ENCODE results near the gene RAB1A. TPM values are rescaled to one million over a fixed set of nuclear protein-coding genes. Genes with fewer than 3 reads are reported as not detected.
A peak's percentile ranks its signal among the peaks of the same experiment; 100 is the strongest.
"Not testable (repeated sequence)": the region's sequence is repeated elsewhere in the genome, so short reads cannot be mapped to it uniquely, and the experiment has no call there.

Gene RAB1A
- total RNA-seq, 2 experiments from 2014 or later, result 58.7 to 62.7 TPM

GRCh38 chr2:65159906-65160305, 30.0 kb upstream of the RAB1A start:
- H3K27me3 Mint-ChIP-seq (ENCODE audit: low read depth), result no peaks in the 10 kb centered on the region
- POLR2A ChIA-PET, result interaction anchor here (1.5 kb wide), 1 partner anchor 30 kb away, joined by 3 read pairs; the partner anchor contains the start of gene RAB1A
- ATAC-seq (peak; percentile 57), DNase-seq (no peak)
- no peaks in the 10 kb centered on the region for H3K36me3 Mint-ChIP-seq (ENCODE audit: low read depth)
- peak overlapping the region; percentile 6 for H3K4me3 Mint-ChIP-seq
- H3K4me1 Mint-ChIP-seq (ENCODE audit: low read depth), result peaks cover 26% of the 10 kb centered on the region
- no peaks in the 10 kb centered on the region for H3K9me3 Mint-ChIP-seq (ENCODE audit: insufficient read depth)
- H3K27ac Mint-ChIP-seq, result peak overlapping the region; percentile 71
- CTCF ChIA-PET, result interaction anchor here (0.9 to 2.8 kb wide), 4 partner anchors 10 to 242 kb away, joined by 3 to 11 read pairs (median 7); no protein-coding TSS in a partner anchor

GRCh38 chr2:65159261-65159660, 29.4 kb upstream of the RAB1A start:
- POLR2A ChIA-PET, result interaction anchor here (1.5 kb wide), 1 partner anchor 29 kb away, joined by 3 read pairs; the partner anchor contains the start of gene RAB1A
- no peaks in the 10 kb centered on the region for H3K27me3 Mint-ChIP-seq (ENCODE audit: low read depth)

GRCh38 chr2:65158557-65158956, 28.7 kb upstream of the RAB1A start:
- POLR2A ChIA-PET, result interaction anchor here (1.5 kb wide), 1 partner anchor 28 kb away, joined by 3 read pairs; the partner anchor contains the start of gene RAB1A
- H3K27ac Mint-ChIP-seq, result no peak overlapping the region

More at GRCh38 chr2:65159261-65159660, 29.4 kb upstream of the RAB1A start:
- ATAC-seq, result no peak
- DNase-seq, result no peak
- CTCF ChIA-PET, result interaction anchor here (1.5 to 2.8 kb wide), 3 partner anchors 10 to 241 kb away, joined by 3 to 11 read pairs (median 11); no protein-coding TSS in a partner anchor
- no peak overlapping the region for H3K4me3 Mint-ChIP-seq
- H3K4me1 Mint-ChIP-seq (ENCODE audit: low read depth), result peaks cover 22% of the 10 kb centered on the region
- no peaks in the 10 kb centered on the region for H3K36me3 Mint-ChIP-seq (ENCODE audit: low read depth)
- no peaks in the 10 kb centered on the region for H3K9me3 Mint-ChIP-seq (ENCODE audit: insufficient read depth)
- H3K27ac Mint-ChIP-seq, result peak overlapping the region; percentile 71

GRCh38 chr2:65157856-65158255, 27.9 kb upstream of the RAB1A start:
- H3K4me3 Mint-ChIP-seq; H3K27me3 Mint-ChIP-seq (ENCODE audit: low read depth); H3K27ac Mint-ChIP-seq; H3K9me3 Mint-ChIP-seq (ENCODE audit: insufficient read depth); H3K36me3 Mint-ChIP-seq (ENCODE audit: low read depth); POLR2A ChIA-PET; DNase-seq; ATAC-seq: not testable (repeated sequence)
- CTCF ChIA-PET, result interaction anchor here (1.4 kb wide), 1 partner anchor 11 kb away, joined by 6 read pairs; no protein-coding TSS in a partner anchor
- H3K4me1 Mint-ChIP-seq (ENCODE audit: low read depth), result peaks cover 15% of the 10 kb centered on the region

More at GRCh38 chr2:65158557-65158956, 28.7 kb upstream of the RAB1A start:
- Mint-ChIP-seq H3K36me3 (ENCODE audit: low read depth) (no peaks in the 10 kb centered on the region), H3K4me3 (no peak overlapping the region), H3K9me3 (ENCODE audit: insufficient read depth) (no peaks in the 10 kb centered on the region), H3K27me3 (ENCODE audit: low read depth) (no peaks in the 10 kb centered on the region), H3K4me1 (ENCODE audit: low read depth) (peaks cover 19% of the 10 kb centered on the region)
- no peak for ATAC-seq
- no peak for DNase-seq
- CTCF ChIA-PET, result interaction anchor here (1.4 to 2.8 kb wide), 3 partner anchors 11 to 241 kb away, joined by 3 to 11 read pairs (median 6); no protein-coding TSS in a partner anchor

- Mint-ChIP-seq H3K4me3 (no peak overlapping the region), H3K9me3 (ENCODE audit: insufficient read depth) (no peaks in the 10 kb centered on the region), H3K27ac (no peak overlapping the region), H3K27me3 (ENCODE audit: low read depth) (no peaks in the 10 kb centered on the region), H3K4me1 (ENCODE audit: low read depth) (peaks cover 15% of the 10 kb centered on the region), H3K36me3 (ENCODE audit: low read depth) (no peaks in the 10 kb centered on the region)
- ChIA-PET CTCF (interaction anchor here (1.6 kb wide), 1 partner anchor 91 kb away, joined by 6 read pairs; no protein-coding TSS in a partner anchor), POLR2A (interaction anchor here (1.4 kb wide), 1 partner anchor 26 kb away, joined by 3 read pairs; the partner anchor contains the start of gene RAB1A)
- DNase-seq (no peak), ATAC-seq (no peak)
Observed at GRCh38 chr2:65156041-65156440, 26.1 kb upstream of the RAB1A start.

GRCh38 chr2:65153515-65153914, 23.6 kb upstream of the RAB1A start:
- no peak overlapping the region for H3K27ac Mint-ChIP-seq
- peaks cover 2% of the 10 kb centered on the region for H3K27me3 Mint-ChIP-seq (ENCODE audit: low read depth)
- DNase-seq (no peak), ATAC-seq (no peak)
- no peak overlapping the region for H3K4me3 Mint-ChIP-seq
- H3K4me1 Mint-ChIP-seq (ENCODE audit: low read depth), result peaks cover 2% of the 10 kb centered on the region
- H3K9me3 Mint-ChIP-seq (ENCODE audit: insufficient read depth), result no peaks in the 10 kb centered on the region
- ChIA-PET POLR2A (no interaction called here), CTCF (no interaction called here)
- H3K36me3 Mint-ChIP-seq (ENCODE audit: low read depth), result no peaks in the 10 kb centered on the region

- POLR2A ChIA-PET, result no interaction called here
- no peak for ATAC-seq
- Mint-ChIP-seq H3K9me3 (ENCODE audit: insufficient read depth) (no peaks in the 10 kb centered on the region), H3K4me1 (ENCODE audit: low read depth) (no peaks in the 10 kb centered on the region), H3K4me3 (no peak overlapping the region), H3K27ac (no peak overlapping the region), H3K27me3 (ENCODE audit: low read depth) (peaks cover 21% of the 10 kb centered on the region), H3K36me3 (ENCODE audit: low read depth) (no peaks in the 10 kb centered on the region)
- no peak for DNase-seq
- CTCF ChIA-PET, result no interaction called here
Observed at GRCh38 chr2:65146078-65146477, 16.2 kb upstream of the RAB1A start.

- Mint-ChIP-seq H3K27ac (no peak overlapping the region), H3K9me3 (ENCODE audit: insufficient read depth) (no peaks in the 10 kb centered on the region), H3K36me3 (ENCODE audit: low read depth) (no peaks in the 10 kb centered on the region), H3K27me3 (ENCODE audit: low read depth) (peaks cover 19% of the 10 kb centered on the region), H3K4me3 (no peak overlapping the region), H3K4me1 (ENCODE audit: low read depth) (no peaks in the 10 kb centered on the region)
- ATAC-seq, result no peak
- POLR2A ChIA-PET, result no interaction called here
- DNase-seq, result no peak
- CTCF ChIA-PET, result no interaction called here
Observed at GRCh38 chr2:65144571-65144970, 14.7 kb upstream of the RAB1A start.

- ChIA-PET POLR2A (no interaction called here), CTCF (interaction anchor here (1.0 to 1.8 kb wide), 4 partner anchors 16 to 100 kb away, joined by 3 to 13 read pairs (median 4); no protein-coding TSS in a partner anchor)
- Mint-ChIP-seq H3K27ac (no peak overlapping the region), H3K4me1 (ENCODE audit: low read depth) (no peaks in the 10 kb centered on the region), H3K9me3 (ENCODE audit: insufficient read depth) (no peaks in the 10 kb centered on the region), H3K4me3 (no peak overlapping the region), H3K27me3 (ENCODE audit: low read depth) (peaks cover 20% of the 10 kb centered on the region), H3K36me3 (ENCODE audit: low read depth) (no peaks in the 10 kb centered on the region)
- no peak for DNase-seq
- peak; percentile 49 for ATAC-seq
Observed at GRCh38 chr2:65142515-65142914, 12.6 kb upstream of the RAB1A start.

- no peak for ATAC-seq
- Mint-ChIP-seq H3K27ac (no peak overlapping the region), H3K4me3 (no peak overlapping the region), H3K27me3 (ENCODE audit: low read depth) (peaks cover 7% of the 10 kb centered on the region), H3K9me3 (ENCODE audit: insufficient read depth) (no peaks in the 10 kb centered on the region), H3K4me1 (ENCODE audit: low read depth) (no peaks in the 10 kb centered on the region), H3K36me3 (ENCODE audit: low read depth) (no peaks in the 10 kb centered on the region)
- ChIA-PET POLR2A (no interaction called here), CTCF (interaction anchor here (1.0 to 1.7 kb wide), 4 partner anchors 32 to 72 kb away, joined by 3 to 5 read pairs (median 4); no protein-coding TSS in a partner anchor)
- no peak for DNase-seq
Observed at GRCh38 chr2:65137197-65137775, 7.4 kb upstream of the RAB1A start.

- no peak overlapping the region for H3K27ac Mint-ChIP-seq
- CTCF ChIA-PET, result interaction anchor here (1.1 to 1.7 kb wide), 3 partner anchors 33 to 71 kb away, joined by 3 to 5 read pairs (median 4); no protein-coding TSS in a partner anchor
- no peaks in the 10 kb centered on the region for H3K36me3 Mint-ChIP-seq (ENCODE audit: low read depth)
- H3K27me3 Mint-ChIP-seq (ENCODE audit: low read depth), result peaks cover 4% of the 10 kb centered on the region
- POLR2A ChIA-PET, result no interaction called here
- H3K4me3 Mint-ChIP-seq, result no peak overlapping the region
- no peaks in the 10 kb centered on the region for H3K9me3 Mint-ChIP-seq (ENCODE audit: insufficient read depth)
- DNase-seq, result no peak
- peaks cover 1% of the 10 kb centered on the region for H3K4me1 Mint-ChIP-seq (ENCODE audit: low read depth)
- no peak for ATAC-seq
Observed at GRCh38 chr2:65136253-65136652, 6.3 kb upstream of the RAB1A start.

- no peak overlapping the region for H3K4me3 Mint-ChIP-seq
- H3K9me3 Mint-ChIP-seq (ENCODE audit: insufficient read depth), result no peaks in the 10 kb centered on the region
- H3K4me1 Mint-ChIP-seq (ENCODE audit: low read depth), result peaks cover 6% of the 10 kb centered on the region
- peaks cover 4% of the 10 kb centered on the region for H3K27me3 Mint-ChIP-seq (ENCODE audit: low read depth)
- no peak for DNase-seq
- H3K36me3 Mint-ChIP-seq (ENCODE audit: low read depth), result peaks cover 4% of the 10 kb centered on the region
- ChIA-PET POLR2A (no interaction called here), CTCF (interaction anchor here (1.9 to 3.4 kb wide), 4 partner anchors 35 to 93 kb away, joined by 4 to 18 read pairs (median 9); partner anchors contain the start of gene ACTR2)
- H3K27ac Mint-ChIP-seq, result no peak overlapping the region
- no peak for ATAC-seq
Observed at GRCh38 chr2:65134158-65134557, 4.3 kb upstream of the RAB1A start.

Data from activated CD8-positive, alpha-beta T cell treated with anti-CD3 and anti-CD28 coated beads, Interleukin-2, amount 10 ng/mL, durations not matched to agents 7 days and 5 days (primary cell).